ENCODE measurements around the gene KLHL7. TPM values are rescaled to one million over a fixed set of nuclear protein-coding genes. Genes with fewer than 3 reads are reported as not detected.

Gene KLHL7
- total RNA-seq, 1 experiment from 2014 or later, result 20.6 TPM

DNA sequence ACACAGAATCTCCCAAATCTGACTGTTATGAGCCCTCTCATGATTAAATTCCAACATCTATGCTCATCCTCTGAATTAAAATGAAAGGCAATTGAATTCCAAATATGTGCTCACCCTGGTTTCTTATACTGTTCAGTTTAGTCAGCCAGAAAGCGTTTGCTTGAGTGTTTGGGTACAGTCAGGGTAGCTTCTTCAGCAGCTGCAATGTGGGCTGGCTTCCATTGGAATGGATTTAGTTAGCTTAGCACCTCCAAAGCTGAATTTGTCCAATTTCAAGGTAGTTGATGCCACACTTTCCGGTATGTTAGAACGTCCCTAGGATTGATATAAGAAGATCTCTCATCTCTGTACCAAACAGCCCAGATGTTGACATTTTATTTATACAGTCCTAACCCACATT, 9.3 kb downstream of the KLHL7 start:
- TF ChIP-seq, protein P1, sequence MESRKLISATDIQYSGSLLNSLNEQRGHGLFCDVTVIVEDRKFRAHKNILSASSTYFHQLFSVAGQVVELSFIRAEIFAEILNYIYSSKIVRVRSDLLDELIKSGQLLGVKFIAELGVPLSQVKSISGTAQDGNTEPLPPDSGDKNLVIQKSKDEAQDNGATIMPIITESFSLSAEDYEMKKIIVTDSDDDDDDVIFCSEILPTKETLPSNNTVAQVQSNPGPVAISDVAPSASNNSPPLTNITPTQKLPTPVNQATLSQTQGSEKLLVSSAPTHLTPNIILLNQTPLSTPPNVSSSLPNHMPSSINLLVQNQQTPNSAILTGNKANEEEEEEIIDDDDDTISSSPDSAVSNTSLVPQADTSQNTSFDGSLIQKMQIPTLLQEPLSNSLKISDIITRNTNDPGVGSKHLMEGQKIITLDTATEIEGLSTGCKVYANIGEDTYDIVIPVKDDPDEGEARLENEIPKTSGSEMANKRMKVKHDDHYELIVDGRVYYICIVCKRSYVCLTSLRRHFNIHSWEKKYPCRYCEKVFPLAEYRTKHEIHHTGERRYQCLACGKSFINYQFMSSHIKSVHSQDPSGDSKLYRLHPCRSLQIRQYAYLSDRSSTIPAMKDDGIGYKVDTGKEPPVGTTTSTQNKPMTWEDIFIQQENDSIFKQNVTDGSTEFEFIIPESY (IDR thresholded peaks at IDR 0.05; ENCODE audit: extremely low read depth, insufficient replicate concordance, low read length), result no peak
- TF ChIP-seq, protein P2, sequence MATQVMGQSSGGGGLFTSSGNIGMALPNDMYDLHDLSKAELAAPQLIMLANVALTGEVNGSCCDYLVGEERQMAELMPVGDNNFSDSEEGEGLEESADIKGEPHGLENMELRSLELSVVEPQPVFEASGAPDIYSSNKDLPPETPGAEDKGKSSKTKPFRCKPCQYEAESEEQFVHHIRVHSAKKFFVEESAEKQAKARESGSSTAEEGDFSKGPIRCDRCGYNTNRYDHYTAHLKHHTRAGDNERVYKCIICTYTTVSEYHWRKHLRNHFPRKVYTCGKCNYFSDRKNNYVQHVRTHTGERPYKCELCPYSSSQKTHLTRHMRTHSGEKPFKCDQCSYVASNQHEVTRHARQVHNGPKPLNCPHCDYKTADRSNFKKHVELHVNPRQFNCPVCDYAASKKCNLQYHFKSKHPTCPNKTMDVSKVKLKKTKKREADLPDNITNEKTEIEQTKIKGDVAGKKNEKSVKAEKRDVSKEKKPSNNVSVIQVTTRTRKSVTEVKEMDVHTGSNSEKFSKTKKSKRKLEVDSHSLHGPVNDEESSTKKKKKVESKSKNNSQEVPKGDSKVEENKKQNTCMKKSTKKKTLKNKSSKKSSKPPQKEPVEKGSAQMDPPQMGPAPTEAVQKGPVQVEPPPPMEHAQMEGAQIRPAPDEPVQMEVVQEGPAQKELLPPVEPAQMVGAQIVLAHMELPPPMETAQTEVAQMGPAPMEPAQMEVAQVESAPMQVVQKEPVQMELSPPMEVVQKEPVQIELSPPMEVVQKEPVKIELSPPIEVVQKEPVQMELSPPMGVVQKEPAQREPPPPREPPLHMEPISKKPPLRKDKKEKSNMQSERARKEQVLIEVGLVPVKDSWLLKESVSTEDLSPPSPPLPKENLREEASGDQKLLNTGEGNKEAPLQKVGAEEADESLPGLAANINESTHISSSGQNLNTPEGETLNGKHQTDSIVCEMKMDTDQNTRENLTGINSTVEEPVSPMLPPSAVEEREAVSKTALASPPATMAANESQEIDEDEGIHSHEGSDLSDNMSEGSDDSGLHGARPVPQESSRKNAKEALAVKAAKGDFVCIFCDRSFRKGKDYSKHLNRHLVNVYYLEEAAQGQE (IDR thresholded peaks at IDR 0.05; ENCODE audit: low read depth), result no peak
- no peak for TF ChIP-seq SIN3A (IDR thresholded peaks at IDR 0.05; ENCODE audit: low read depth)
- TF ChIP-seq SP1 (IDR thresholded peaks at IDR 0.05; ENCODE audit: low read depth), result no peak
- no peak for TF ChIP-seq FOSL1 (IDR thresholded peaks at IDR 0.05; ENCODE audit: low read depth)
- POLR2A ChIA-PET, result interaction anchor here (1.3 kb wide), 1 partner anchor 9 kb away, joined by 6 read pairs; no protein-coding TSS in a partner anchor
- no peak overlapping the region for H3K9ac ChIP-seq (ENCODE audit: low read length)
- RAD21 ChIA-PET (ENCODE audit: low non-redundant PET in 1 of 2, low total read pairs in 2 of 2, uncharacterized antibody in 2 of 2, unreplicated experiment in 2 of 2), result no interaction called here
- H3K27me3 ChIP-seq (ENCODE audit: insufficient read depth, low read length), result no peaks in the 10 kb centered on the region
- H3K36me3 ChIP-seq (ENCODE audit: control insufficient read depth in 1 of 2, insufficient read depth in 2 of 2, low read length in 2 of 2), result no peaks in the 10 kb centered on the region
- H3K4me3 ChIP-seq (replicated peaks in 1 of 2; ENCODE audit: low read depth in 1 of 2, low read length in 2 of 2), result no peak overlapping the region
- no peaks in the 10 kb centered on the region for H3K4me1 ChIP-seq (ENCODE audit: control insufficient read depth in 1 of 2, insufficient read depth in 2 of 2, low read length in 2 of 2)
- H3K9me2 ChIP-seq (ENCODE audit: insufficient read depth), result no peaks in the 10 kb centered on the region
- CTCF ChIA-PET, result no interaction called here
- intact Hi-C loops (cut with micrococcal nuclease), result no loop called here
- BruUV-seq (replicated peaks), result no TSS peak
- 0 out of 2 replicates have a peak, but pooled peaks cover 10% of the 10 kb centered on the region for H3K79me2 ChIP-seq (ENCODE audit: insufficient read depth, low read length)
- H3K27ac ChIP-seq (ENCODE audit: low read depth, low read length), result no peak overlapping the region
- ATAC-seq, result no peak
- no peak overlapping the region for H3K4me2 ChIP-seq (ENCODE audit: low read length)
- H3K9me3 ChIP-seq (ENCODE audit: control insufficient read depth in 1 of 2, insufficient read depth in 1 of 2, low read depth in 1 of 2, low read length in 2 of 2), result no peaks in the 10 kb centered on the region
- DNase-seq (ENCODE audit: low read depth, low spot score), result no peak
- H4K20me1 ChIP-seq (ENCODE audit: insufficient read depth), result no peaks in the 10 kb centered on the region
- H2AFZ ChIP-seq (ENCODE audit: low read depth, low read length, poor library complexity, severe bottlenecking), result no peak overlapping the region

Data from HCT116 (cell line).